T-cell (primary cell): Measurements from ENCODE around the gene DSCAM. TPM values are rescaled to one million over a fixed set of nuclear protein-coding genes. Genes with fewer than 3 reads are reported as not detected.

ENCODE experiments used
- ATAC-seq, 4 experiments: fragments of 200-7000 bp in 3 of 4; fragments of 150-1000 bp in 1 of 4; cut with Tn5 transposase; replicated peaks in 1 of 4; 1 replicate in 3 of 4; 2 replicates in 1 of 4; pipeline ENCODE4 v1.10.0; 2021; ENCODE audit warnings: moderate library complexity in 3 of 4, mild to moderate bottlenecking in 2 of 4, moderate number of reproducible peaks in 1 of 4
- CTCF ChIA-PET, 2 donors: fragments of 300-600 bp; sonication (Branson Sonifier 250); formaldehyde crosslinking; loops; one replicate each; lab custom pipeline; 2022; ENCODE audit warnings: antibody characterized with exemption in 2 of 2; lab: Charles Lee
- POLR2A ChIA-PET, 2 donors: fragments of 300-600 bp; sonication (Branson Sonifier 250); formaldehyde crosslinking; loops; one replicate each; lab custom pipeline; 2022; ENCODE audit warnings: antibody characterized with exemption in 2 of 2; lab: Charles Lee
- DNase-seq, 35 experiments: peaks; one replicate each; pipeline versions ENCODE4 v3.0.0 to v3.0.0-alpha.2; 2013 to 2023
- H3K27ac ChIP-seq: one replicate; pipeline ENCODE4 v1.5.1; 2013; ENCODE audit warnings: low read length
- H3K27me3 ChIP-seq, 2 experiments: replicated peaks in 1 of 2; 1 replicate in 1 of 2; 2 replicates in 1 of 2; pipeline versions ENCODE4 v1.6.1 to v1.7.0; 2013; ENCODE audit warnings: low read length in 1 of 2, mixed read lengths in 1 of 2; ENCODE audit not compliant: control insufficient read depth in 2 of 2, insufficient read depth in 2 of 2; ENCODE audit errors: extremely low read depth in 1 of 2
- H3K36me3 ChIP-seq, 2 donors: 1 replicate in 1 of 2; 2 replicates in 1 of 2; pipeline versions ENCODE4 v1.6.1 to v1.7.0; 2013; ENCODE audit warnings: low read length in 1 of 2; ENCODE audit not compliant: control insufficient read depth in 2 of 2, insufficient read depth in 1 of 2; ENCODE audit errors: extremely low read depth in 1 of 2
- H3K4me1 ChIP-seq, 2 experiments: 1 replicate in 1 of 2; 2 replicates in 1 of 2; pipeline versions ENCODE4 v1.6.1 to v1.7.0; 2013; ENCODE audit warnings: low read length in 2 of 2, mixed read lengths in 1 of 2; ENCODE audit not compliant: insufficient read depth in 2 of 2, control insufficient read depth in 1 of 2; ENCODE audit errors: extremely low read depth in 1 of 2
- H3K4me3 ChIP-seq, 2 donors: 1 replicate in 1 of 2; 2 replicates in 1 of 2; pipeline versions ENCODE4 v1.5.1 to v1.7.0; 2013; ENCODE audit warnings: mild to moderate bottlenecking in 2 of 2, low read length in 1 of 2, moderate library complexity in 1 of 2; ENCODE audit not compliant: control insufficient read depth in 1 of 2; ENCODE audit errors: extremely low read depth in 1 of 2
- H3K9me3 ChIP-seq: 2 replicates; pipeline ENCODE4 v1.7.0; 2013
- H3K27ac Mint-ChIP-seq, 2 donors: one replicate each; pipeline ENCODE4 v1.8.0; 2020 to 2021; ENCODE audit warnings: mild to moderate bottlenecking in 2 of 2, mixed read lengths in 2 of 2
- H3K27me3 Mint-ChIP-seq, 2 donors: one replicate each; pipeline ENCODE4 v1.8.0; 2021 to 2022; ENCODE audit warnings: mixed read lengths in 2 of 2
- H3K36me3 Mint-ChIP-seq: one replicate; pipeline ENCODE4 v1.8.0; 2021; ENCODE audit warnings: mixed read lengths
- H3K4me1 Mint-ChIP-seq, 3 donors: one replicate each; pipeline ENCODE4 v1.8.0; 2020 to 2022; ENCODE audit warnings: mixed read lengths in 3 of 3, mild to moderate bottlenecking in 1 of 3
- H3K4me3 Mint-ChIP-seq, 3 donors: one replicate each; pipeline ENCODE4 v1.8.0; 2020 to 2022; ENCODE audit warnings: mild to moderate bottlenecking in 3 of 3, mixed read lengths in 3 of 3, moderate library complexity in 3 of 3
- H3K9me3 Mint-ChIP-seq, 3 donors: one replicate each; pipeline ENCODE4 v1.8.0; 2020 to 2022; ENCODE audit warnings: mixed read lengths in 3 of 3
- WGBS: methylation state at CpG from one replicate; pipeline ENCODE4 v1.1.5; 2013; ENCODE audit warnings: missing lambda C conversion rate; ENCODE audit not compliant: insufficient coverage; 5-methylcytosine and 5-hydroxymethylcytosine counted together
- total RNA-seq, 35 experiments: library from RNA in 6 of 35; stranded (reverse) in 6 of 35; fragments of 120-200 nt in 1 of 35; gene quantifications; one replicate each; pipeline versions ENCODE4 v1.2.1 to v1.2.4 and lab custom pipeline; 2013 to 2026

The DSCAM gene
- total RNA-seq, 5 donors from 2014 or later (not counting 1 experiment from before 2014, with no cell fraction given) = not detected

GRCh38 chr21:40753756-40754155, 93.2 kb downstream of the DSCAM start:
- peaks cover 0 to 7% of the 10 kb centered on the region in 2 donors for H3K27me3 Mint-ChIP-seq
- Histone ChIP-seq H3K27me3 (no peaks in the 10 kb centered on the region), H3K9me3 (no peaks in the 10 kb centered on the region), H3K4me1 (no peaks in the 10 kb centered on the region), H3K36me3 (no peaks in the 10 kb centered on the region), H3K27ac (no peak overlapping the region), H3K4me3 (no peak overlapping the region)
- ChIA-PET CTCF (no interaction called here), POLR2A (no interaction called here)
- H3K27ac Mint-ChIP-seq = no peak overlapping the region
- WGBS = 88% methylated on average over 8 of the region's 8 CpGs
- no peak overlapping the region for H3K4me3 Mint-ChIP-seq
- DNase-seq (no peak), ATAC-seq (no peak)
- no peaks in the 10 kb centered on the region for H3K36me3 Mint-ChIP-seq
- no peaks in the 10 kb centered on the region for H3K4me1 Mint-ChIP-seq
- H3K9me3 Mint-ChIP-seq = peaks cover 0 to 3% (median 0%) of the 10 kb centered on the region in 3 donors

- no peaks in the 10 kb centered on the region for H3K36me3 Mint-ChIP-seq
- ChIA-PET POLR2A (no interaction called here), CTCF (no interaction called here)
- H3K36me3 ChIP-seq = no peaks in the 10 kb centered on the region
- 40% methylated on average over 1 of the region's 2 CpGs for WGBS
- no peak overlapping the region for H3K27ac ChIP-seq
- DNase-seq (no peak), ATAC-seq (no peak)
- H3K4me1 Mint-ChIP-seq = no peaks in the 10 kb centered on the region
- H3K9me3 Mint-ChIP-seq = peaks cover 0 to 3% (median 0%) of the 10 kb centered on the region in 3 donors
- H3K4me1 ChIP-seq = no peaks in the 10 kb centered on the region
- H3K27ac Mint-ChIP-seq = no peak overlapping the region
- H3K4me3 ChIP-seq = no peak overlapping the region
- no peak overlapping the region for H3K4me3 Mint-ChIP-seq
- H3K27me3 ChIP-seq = no peaks in the 10 kb centered on the region
- H3K9me3 ChIP-seq = no peaks in the 10 kb centered on the region
- H3K27me3 Mint-ChIP-seq = peaks cover 0 to 7% of the 10 kb centered on the region in 2 donors
Measured at GRCh38 chr21:40752125-40752524, 94.8 kb downstream of the DSCAM start.

- ATAC-seq = no peak
- Mint-ChIP-seq H3K4me3 (no peak overlapping the region), H3K27ac (no peak overlapping the region), H3K36me3 (no peaks in the 10 kb centered on the region), H3K27me3 (peaks cover 0 to 7% of the 10 kb centered on the region in 2 donors), H3K9me3 (peaks cover 0 to 3% (median 0%) of the 10 kb centered on the region in 3 donors), H3K4me1 (no peaks in the 10 kb centered on the region)
- POLR2A ChIA-PET = no interaction called here
- Histone ChIP-seq H3K4me1 (no peaks in the 10 kb centered on the region), H3K27ac (no peak overlapping the region), H3K9me3 (no peaks in the 10 kb centered on the region), H3K27me3 (no peaks in the 10 kb centered on the region), H3K36me3 (no peaks in the 10 kb centered on the region), H3K4me3 (no peak overlapping the region)
- 90% methylated on average over 2 of the region's 3 CpGs for WGBS
- no peak for DNase-seq
- CTCF ChIA-PET = no interaction called here
Measured at GRCh38 chr21:40751221-40751620, 95.7 kb downstream of the DSCAM start.

DNA sequence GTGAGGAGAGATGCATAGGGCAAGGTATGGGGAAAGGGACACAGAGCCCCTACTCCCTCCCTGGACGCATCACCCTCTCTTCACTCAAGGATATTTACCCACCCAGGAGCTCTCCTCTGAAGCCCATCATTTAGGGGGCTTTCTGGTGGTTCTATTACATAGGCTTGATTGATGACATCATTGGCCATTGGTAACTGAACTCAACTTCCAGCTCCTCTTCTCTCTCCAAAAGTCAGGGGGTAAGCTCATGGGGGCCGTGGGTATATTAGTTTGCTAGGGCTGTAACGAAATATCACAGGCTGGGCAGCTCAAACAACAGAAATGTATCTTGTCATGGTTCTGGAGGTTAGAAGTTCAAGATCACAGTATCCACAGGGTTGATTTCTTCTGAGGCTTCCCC, 110.8 kb downstream of the DSCAM start:
- no CpG with 5 or more reads among the region's 3 CpGs for WGBS
- POLR2A ChIA-PET = no interaction called here
- Histone ChIP-seq H3K9me3 (no peaks in the 10 kb centered on the region), H3K4me1 (no peaks in the 10 kb centered on the region), H3K4me3 (no peak overlapping the region), H3K36me3 (no peaks in the 10 kb centered on the region), H3K27ac (no peak overlapping the region), H3K27me3 (no peaks in the 10 kb centered on the region)
- no peaks in the 10 kb centered on the region for H3K36me3 Mint-ChIP-seq
- H3K4me3 Mint-ChIP-seq = no peak overlapping the region
- no peaks in the 10 kb centered on the region for H3K9me3 Mint-ChIP-seq
- ATAC-seq (no peak), DNase-seq (no peak)
- peaks cover 0 to 14% of the 10 kb centered on the region in 2 donors for H3K27me3 Mint-ChIP-seq
- CTCF ChIA-PET = interaction anchor here in 1 of 2 donors (0.7 kb wide), 1 partner anchor 86 kb away, joined by 3 read pairs; no protein-coding TSS in a partner anchor
- no peak overlapping the region for H3K27ac Mint-ChIP-seq
- H3K4me1 Mint-ChIP-seq = no peaks in the 10 kb centered on the region

DNA sequence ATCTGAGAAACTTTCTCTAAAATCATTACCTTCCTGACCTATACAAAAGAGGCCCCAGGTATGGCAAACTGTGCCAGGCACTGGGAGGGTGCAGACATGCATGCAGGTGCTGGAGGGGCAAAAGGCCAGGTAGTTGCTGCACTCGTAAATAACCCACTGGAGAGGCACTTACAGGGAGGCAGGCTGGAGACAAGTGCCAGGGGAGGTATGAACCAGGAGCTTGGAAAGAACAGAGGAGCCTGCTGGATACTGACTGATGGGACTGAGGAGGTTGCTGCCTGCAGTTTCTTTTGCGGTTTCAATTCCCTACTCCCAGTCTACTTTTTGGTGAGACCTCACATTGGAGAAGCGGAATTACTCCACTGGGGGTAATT, 113.9 kb downstream of the DSCAM start:
- no peak overlapping the region for H3K4me3 ChIP-seq
- no peaks in the 10 kb centered on the region for H3K27me3 ChIP-seq
- no peaks in the 10 kb centered on the region for H3K9me3 ChIP-seq
- ATAC-seq = no peak
- POLR2A ChIA-PET = no interaction called here
- Mint-ChIP-seq H3K27me3 (peaks cover 0 to 8% of the 10 kb centered on the region in 2 donors), H3K4me1 (no peaks in the 10 kb centered on the region), H3K4me3 (no peak overlapping the region), H3K9me3 (no peaks in the 10 kb centered on the region), H3K36me3 (no peaks in the 10 kb centered on the region), H3K27ac (no peak overlapping the region)
- no peaks in the 10 kb centered on the region for H3K4me1 ChIP-seq
- no CpG with 5 or more reads among the region's 3 CpGs for WGBS
- no peak for DNase-seq
- H3K36me3 ChIP-seq = no peaks in the 10 kb centered on the region
- CTCF ChIA-PET = no interaction called here
- H3K27ac ChIP-seq = no peak overlapping the region

DNA sequence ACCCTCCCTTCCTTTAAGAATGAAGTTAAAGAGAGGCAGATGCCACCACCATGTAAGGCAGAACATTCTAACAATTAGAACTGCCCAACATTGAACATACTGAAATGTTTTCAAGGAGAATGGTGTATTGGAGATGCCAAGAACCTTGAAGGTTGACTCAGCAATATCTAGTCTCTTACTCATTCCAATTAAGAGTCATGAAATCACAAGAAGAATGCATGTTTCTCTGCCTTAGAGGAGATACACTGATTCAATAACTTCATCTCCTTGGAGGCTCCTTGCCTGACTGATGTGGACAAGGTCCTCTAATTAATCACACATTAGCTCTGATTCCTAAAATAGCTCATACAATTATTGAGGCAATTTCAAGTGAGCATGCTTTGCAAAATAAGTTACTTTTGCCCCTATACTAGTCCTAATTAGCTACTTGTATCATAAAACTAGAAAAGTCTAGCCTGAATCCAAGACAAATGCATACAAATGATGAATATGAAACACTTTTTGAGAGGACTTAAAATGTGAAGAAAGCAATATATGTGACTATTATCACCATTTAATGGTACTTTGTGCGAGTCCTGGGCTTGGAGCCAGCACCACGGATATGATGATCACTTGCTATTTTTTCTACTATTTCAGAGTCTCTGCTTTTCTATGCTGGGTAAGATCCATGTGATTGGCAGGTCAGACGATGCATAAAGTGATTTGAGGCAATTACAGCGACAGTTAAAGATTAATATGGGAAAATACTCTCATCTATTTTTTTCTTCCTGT, 114.5 kb downstream of the DSCAM start:
- no peak overlapping the region for H3K4me3 Mint-ChIP-seq
- no peaks in the 10 kb centered on the region for H3K9me3 ChIP-seq
- no peak overlapping the region for H3K27ac ChIP-seq
- H3K36me3 Mint-ChIP-seq = no peaks in the 10 kb centered on the region
- no peaks in the 10 kb centered on the region for H3K27me3 ChIP-seq
- H3K4me3 ChIP-seq = no peak overlapping the region
- no CpG with 5 or more reads among the region's 4 CpGs for WGBS
- no peak overlapping the region for H3K27ac Mint-ChIP-seq
- no peaks in the 10 kb centered on the region for H3K4me1 ChIP-seq
- ChIA-PET POLR2A (no interaction called here), CTCF (no interaction called here)
- peaks cover 3 to 8% of the 10 kb centered on the region in 2 donors for H3K27me3 Mint-ChIP-seq
- ATAC-seq = no peak
- H3K36me3 ChIP-seq = no peaks in the 10 kb centered on the region
- H3K4me1 Mint-ChIP-seq = no peaks in the 10 kb centered on the region
- DNase-seq = no peak
- H3K9me3 Mint-ChIP-seq = no peaks in the 10 kb centered on the region
